Measurements from ENCODE around the gene ADAMTS2.

- TF ChIP-seq CTCF (IDR thresholded peaks at IDR 0.05) (no peak), EP300 (IDR thresholded peaks at IDR 0.05) (no peak)
These were observed 12.4 kb downstream of the ADAMTS2 start for GRCh38 chr5:179332741-179333290.
